Dendritic cell treated with granulocyte-macrophage colony-stimulating factor and Interleukin-4, amounts not matched to agents 40 ng/mL and 50 ng/mL, for 4 days (primary cell): Measurements from ENCODE around the gene ARPC4.
"Not testable (repeated sequence)": the region's sequence is repeated elsewhere in the genome, so short reads cannot be mapped to it uniquely, and the experiment has no call there.

Source experiments
- H3K27ac Mint-ChIP-seq: one replicate; pipeline ENCODE4 v1.8.0; 2022; ENCODE audit warnings: mild to moderate bottlenecking, mixed read lengths
- H3K27me3 Mint-ChIP-seq: one replicate; pipeline ENCODE4 v1.8.0; 2022; ENCODE audit warnings: mild to moderate bottlenecking, mixed read lengths
- H3K36me3 Mint-ChIP-seq: one replicate; pipeline ENCODE4 v1.8.0; 2022; ENCODE audit warnings: low read depth, mixed read lengths
- H3K4me1 Mint-ChIP-seq: one replicate; pipeline ENCODE4 v1.8.0; 2022; ENCODE audit warnings: low read depth, mixed read lengths
- H3K4me3 Mint-ChIP-seq: one replicate; pipeline ENCODE4 v1.8.0; 2022; ENCODE audit warnings: mild to moderate bottlenecking, moderate library complexity, mixed read lengths
- H3K9me3 Mint-ChIP-seq: one replicate; pipeline ENCODE4 v1.8.0; 2022; ENCODE audit warnings: mixed read lengths
- intact Hi-C: fragments of 100-400 bp; cut with micrococcal nuclease; formaldehyde crosslinking; loops from one replicate; pipeline ENCODE4 v1.15.0; 2022

The ARPC4 gene

DNA sequence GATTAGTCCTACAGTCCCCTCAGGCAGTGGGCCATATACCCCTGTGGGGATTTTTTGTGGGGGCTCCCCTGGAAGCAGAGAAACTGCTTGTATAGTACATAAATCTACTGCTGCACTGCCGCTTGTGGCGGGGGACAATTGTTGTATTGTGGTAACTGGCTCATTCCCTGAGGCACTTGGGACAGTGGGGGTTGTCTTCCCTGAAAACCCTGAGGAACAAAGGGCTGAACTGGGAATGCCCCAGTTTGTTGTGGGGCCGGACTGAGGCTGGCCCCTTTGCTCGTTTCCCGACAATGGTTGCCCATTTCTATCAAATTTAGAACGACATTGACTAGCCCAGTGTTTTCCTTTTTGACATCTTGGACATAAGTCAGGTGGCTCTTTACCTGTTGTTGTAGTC is 58.5 kb downstream of the ARPC4 start:
- H3K9me3 Mint-ChIP-seq, H3K36me3 Mint-ChIP-seq, H3K27ac Mint-ChIP-seq, H3K4me1 Mint-ChIP-seq, H3K4me3 Mint-ChIP-seq, intact Hi-C loops, H3K27me3 Mint-ChIP-seq: not testable (repeated sequence)

DNA sequence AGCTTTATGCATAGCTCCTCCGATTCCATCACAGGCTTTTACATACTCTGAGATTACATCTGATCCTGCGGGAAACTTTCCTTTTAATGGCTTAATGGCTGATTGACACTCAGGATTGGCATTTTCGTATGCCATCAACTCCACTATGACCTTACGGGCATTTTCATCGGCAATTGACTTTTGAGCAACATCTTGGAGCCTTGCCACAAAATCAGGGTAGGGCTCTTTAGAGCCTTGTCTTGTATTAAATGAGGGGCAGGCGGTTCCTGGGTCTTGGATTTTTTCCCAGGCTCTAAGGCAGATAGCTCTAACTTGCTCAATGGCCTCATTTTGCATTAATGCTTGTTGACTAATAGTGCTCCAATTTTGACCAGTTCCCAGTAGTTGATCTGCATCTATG is 59.0 kb downstream of the ARPC4 start:
- H3K27ac Mint-ChIP-seq, intact Hi-C loops, H3K4me1 Mint-ChIP-seq, H3K9me3 Mint-ChIP-seq, H3K36me3 Mint-ChIP-seq, H3K27me3 Mint-ChIP-seq, H3K4me3 Mint-ChIP-seq: not testable (repeated sequence)

DNA sequence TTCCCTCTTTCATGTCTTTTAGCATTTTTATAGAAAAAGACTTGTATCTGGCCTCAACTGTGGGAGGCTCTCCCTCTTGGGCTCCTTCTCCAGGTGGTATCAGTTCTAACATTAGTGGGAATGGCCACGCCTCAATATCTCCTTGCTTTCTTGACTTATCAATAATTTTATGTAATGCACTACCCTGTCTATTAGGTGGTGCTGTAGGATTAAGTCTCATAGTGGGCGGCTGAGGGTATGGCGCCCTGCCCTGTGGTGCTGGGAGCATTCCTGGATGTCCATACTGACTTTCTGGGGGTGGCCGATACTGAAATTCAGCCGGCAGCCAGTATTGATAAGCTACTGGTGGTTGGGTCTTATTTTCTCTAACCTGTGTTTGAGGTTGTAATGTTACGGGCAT is 59.6 kb downstream of the ARPC4 start:
- H3K4me3 Mint-ChIP-seq: no peak overlapping the region
- H3K4me1 Mint-ChIP-seq: peaks cover 4% of the 10 kb centered on the region
- intact Hi-C loops: no loop called here
- no peaks in the 10 kb centered on the region for H3K9me3 Mint-ChIP-seq
- no peaks in the 10 kb centered on the region for H3K36me3 Mint-ChIP-seq
- peaks cover 3% of the 10 kb centered on the region for H3K27me3 Mint-ChIP-seq
- H3K27ac Mint-ChIP-seq: no peak overlapping the region

DNA sequence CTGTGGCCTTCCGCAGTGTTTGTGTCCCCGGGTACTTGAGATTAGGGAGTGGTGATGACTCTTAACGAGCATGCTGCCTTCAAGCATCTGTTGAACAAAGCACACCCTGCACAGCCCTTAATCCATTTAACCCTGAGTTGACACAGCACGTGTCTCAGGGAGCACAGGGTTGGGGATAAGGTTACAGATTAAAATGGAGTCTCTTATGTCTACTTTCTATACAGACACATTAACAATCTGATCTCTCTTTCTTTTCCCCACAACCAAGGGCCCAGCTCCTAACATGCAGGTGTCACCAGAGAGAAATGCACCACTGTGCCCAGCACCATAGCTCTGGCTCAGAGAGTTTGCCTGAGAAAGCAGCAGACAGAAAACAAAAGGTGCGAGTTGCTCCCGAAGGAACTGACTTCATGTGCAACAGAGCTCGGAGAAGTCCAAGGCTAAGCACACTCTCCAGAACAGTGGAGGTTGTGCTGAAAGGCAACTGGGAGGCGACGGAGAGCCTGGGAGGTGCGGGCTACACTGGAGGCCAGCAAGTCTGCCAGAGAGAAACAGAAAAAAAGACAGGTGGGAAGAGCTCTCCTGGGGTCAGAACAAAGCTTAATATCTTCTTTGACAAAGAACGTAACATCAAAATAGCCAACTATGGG is 61.5 kb downstream of the ARPC4 start:
- H3K4me1 Mint-ChIP-seq, H3K27ac Mint-ChIP-seq, H3K9me3 Mint-ChIP-seq, intact Hi-C loops, H3K4me3 Mint-ChIP-seq, H3K27me3 Mint-ChIP-seq, H3K36me3 Mint-ChIP-seq: not testable (repeated sequence)

DNA sequence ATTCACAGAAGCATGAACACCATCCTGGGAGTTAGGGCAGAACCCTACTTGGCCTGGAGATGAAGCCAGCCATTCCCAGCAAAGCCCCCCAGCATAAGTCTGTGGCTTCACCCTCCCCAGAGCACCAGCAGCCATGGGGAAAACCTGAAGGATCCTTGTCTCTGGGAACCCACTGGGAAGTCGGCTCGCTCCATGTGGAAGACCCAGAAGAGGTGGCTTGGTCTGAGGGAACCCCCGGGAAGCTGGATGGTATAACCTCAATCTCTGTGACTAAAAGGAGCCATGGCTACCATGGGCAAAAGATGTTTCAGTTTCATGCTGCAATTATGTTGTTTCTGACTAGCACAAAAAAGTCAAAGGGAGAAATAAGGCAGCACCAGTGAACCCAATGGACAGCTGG is 62.7 kb downstream of the ARPC4 start:
- no peak overlapping the region for H3K27ac Mint-ChIP-seq
- H3K4me3 Mint-ChIP-seq: no peak overlapping the region
- peaks cover 3% of the 10 kb centered on the region for H3K27me3 Mint-ChIP-seq
- H3K9me3 Mint-ChIP-seq: no peaks in the 10 kb centered on the region
- H3K36me3 Mint-ChIP-seq: no peaks in the 10 kb centered on the region
- intact Hi-C loops: no loop called here
- H3K4me1 Mint-ChIP-seq: peaks cover 5% of the 10 kb centered on the region
